ENCODE measurements around the gene PRKCB.

PRKCB gene

GRCh38 chr16:23835390-23836077, at the start of gene PRKCB:
PRKCB (plus strand) TSS chr16:23835983.
- peak; percentile 88 for DNase-seq

- no peak for DNase-seq
These were observed 48.7 kb upstream of the PRKCB start for GRCh38 chr16:23786964-23787561.

GRCh38 chr16:23788685-23789084, 47.1 kb upstream of the PRKCB start:
- no peak for DNase-seq

- no peak for DNase-seq
These were observed 40.4 kb upstream of the PRKCB start for GRCh38 chr16:23795378-23795777.

GRCh38 chr16:23796941-23797340, 38.8 kb upstream of the PRKCB start:
- no peak for DNase-seq

- DNase-seq, result peak; percentile 74
These were observed 34.4 kb upstream of the PRKCB start for GRCh38 chr16:23801378-23801777.

- DNase-seq, result no peak
These were observed 33.0 kb upstream of the PRKCB start for GRCh38 chr16:23802776-23803175.

GRCh38 chr16:23803591-23804123, 32.1 kb upstream of the PRKCB start:
- peak; percentile 78 for DNase-seq

GRCh38 chr16:23807028-23807427, 28.8 kb upstream of the PRKCB start:
- DNase-seq, result no peak

- DNase-seq, result no peak
These were observed 14.3 kb upstream of the PRKCB start for GRCh38 chr16:23821467-23821866.

GRCh38 chr16:23821875-23822688, 13.7 kb upstream of the PRKCB start:
- no peak for DNase-seq

GRCh38 chr16:23823475-23824384, 12.1 kb upstream of the PRKCB start:
- no peak for DNase-seq

GRCh38 chr16:23824909-23825308, 10.9 kb upstream of the PRKCB start:
- no peak for DNase-seq

- peak; percentile 80 for DNase-seq
These were observed 9.2 kb upstream of the PRKCB start for GRCh38 chr16:23826528-23827045.

- DNase-seq, result peak; percentile 87
These were observed 8.7 kb upstream of the PRKCB start for GRCh38 chr16:23827057-23827456.

- DNase-seq, result no peak
These were observed 6.3 kb upstream of the PRKCB start for GRCh38 chr16:23829454-23829853.

GRCh38 chr16:23830276-23830675, 5.5 kb upstream of the PRKCB start:
- no peak for DNase-seq

GRCh38 chr16:23832882-23833281, 2.9 kb upstream of the PRKCB start:
- DNase-seq, result no peak

- DNase-seq, result no peak
These were observed 2.3 kb upstream of the PRKCB start for GRCh38 chr16:23833504-23833903.

GRCh38 chr16:23833960-23834685, 1.7 kb upstream of the PRKCB start:
- no peak for DNase-seq

- DNase-seq, result no peak
These were observed 258 bp downstream of the PRKCB start for GRCh38 chr16:23836078-23836403.
